HG03108 (cell line): ENCODE results near the gene ZFX.
A peak's percentile ranks its signal among the peaks of the same experiment; 100 is the strongest.
"Not testable (repeated sequence)": the region's sequence is repeated elsewhere in the genome, so short reads cannot be mapped to it uniquely, and the experiment has no call there.

ENCODE experiments used
- ATAC-seq: cut with Tn5 transposase; IDR thresholded peaks from one replicate; pipeline ENCODE4 v1.9.1; 2021; ENCODE audit warnings: moderate library complexity; ENCODE audit not compliant: unreplicated experiment

The ZFX gene

GRCh38 chrX:24149351-24150050 lies at the start of gene ZFX:
Gene ZFX (plus strand): TSS chrX:24149729. CDS start chrX:24172743, 23,014 bp downstream.
- ATAC-seq = peak; percentile 27

- ATAC-seq = no peak
These were observed 48.8 kb upstream of the ZFX start for GRCh38 chrX:24100713-24101112.

GRCh38 chrX:24110069-24110468 lies 39.5 kb upstream of the ZFX start:
- ATAC-seq = no peak

GRCh38 chrX:24113181-24113580 lies 36.3 kb upstream of the ZFX start:
- no peak for ATAC-seq

GRCh38 chrX:24117258-24117657 lies 32.3 kb upstream of the ZFX start:
- ATAC-seq = no peak

- ATAC-seq = no peak
These were observed 25.2 kb upstream of the ZFX start for GRCh38 chrX:24124244-24124799.

GRCh38 chrX:24125028-24125612 lies 24.4 kb upstream of the ZFX start:
- ATAC-seq = no peak

- no peak for ATAC-seq
These were observed 18.1 kb upstream of the ZFX start for GRCh38 chrX:24131476-24131875.

GRCh38 chrX:24133312-24133711 lies 16.2 kb upstream of the ZFX start:
- no peak for ATAC-seq

GRCh38 chrX:24135768-24136167 lies 13.8 kb upstream of the ZFX start:
- ATAC-seq = not testable (repeated sequence)

GRCh38 chrX:24137192-24137591 lies 12.3 kb upstream of the ZFX start:
- ATAC-seq = no peak

- not testable (repeated sequence) for ATAC-seq
These were observed 5.5 kb upstream of the ZFX start for GRCh38 chrX:24143982-24144381.

GRCh38 chrX:24144528-24144927 lies 5.0 kb upstream of the ZFX start:
- no peak for ATAC-seq

- no peak for ATAC-seq
These were observed 4.0 kb upstream of the ZFX start for GRCh38 chrX:24145303-24146186.

- no peak for ATAC-seq
These were observed 3.1 kb upstream of the ZFX start for GRCh38 chrX:24146283-24146949.

GRCh38 chrX:24147165-24147564 lies 2.4 kb upstream of the ZFX start:
- no peak for ATAC-seq

GRCh38 chrX:24148121-24148520 lies 1.4 kb upstream of the ZFX start:
- ATAC-seq = no peak

GRCh38 chrX:24148535-24149350 lies 786 bp upstream of the ZFX start:
- ATAC-seq = no peak

- peak; percentile 76 for ATAC-seq
These were observed 692 bp downstream of the ZFX start for GRCh38 chrX:24150051-24150790.
